Measurements from ENCODE around the gene DZANK1. TPM values are rescaled to one million over a fixed set of nuclear protein-coding genes. Genes with fewer than 3 reads are reported as not detected.

Gene DZANK1
- total and polyA plus RNA-seq, 2 of the 8 experiments (the other 6 are each of a cell fraction or from before 2014, with no cell fraction given), result 8.0 to 9.9 TPM

GRCh38 chr20:18477821-18478220 is 11.0 kb upstream of the DZANK1 start:
- Histone ChIP-seq H4K8ac (ENCODE audit: extremely low read depth, insufficient read depth, low read length) (no peak overlapping the region), H3K4me2 (ENCODE audit: insufficient read depth in 1 of 2, low read depth in 2 of 2, low read length in 2 of 2) (no peak overlapping the region), H3K9ac (replicated peaks in 1 of 4; ENCODE audit: extremely low read depth in 1 of 4, low read depth in 3 of 4, low read length in 3 of 4) (no peak overlapping the region), H2BK15ac (ENCODE audit: low read length) (no peak overlapping the region), H4K91ac (replicated peaks; ENCODE audit: insufficient read length, low read length) (no peak overlapping the region), H3K56ac (replicated peaks; ENCODE audit: insufficient read length, low read depth, low read length) (no peak overlapping the region), H3K4me3 (ENCODE audit: extremely low read depth in 1 of 4, insufficient read depth in 2 of 4, low read depth in 3 of 4, low read length in 4 of 4) (no peak overlapping the region), H3K36me3 (ENCODE audit: control insufficient read depth in 2 of 4, insufficient read depth in 4 of 4, low read length in 3 of 4) (peaks cover 5 to 48% (median 34%) of the 10 kb centered on the region in 4 experiments), H3K9me3 (ENCODE audit: insufficient read depth in 2 of 2, low read depth in 1 of 2, low read length in 1 of 2) (no peaks in the 10 kb centered on the region), H3K4me1 (replicated peaks in 1 of 4; ENCODE audit: control insufficient read depth in 3 of 4, insufficient read depth in 4 of 4, low read length in 3 of 4) (no peaks in the 10 kb centered on the region), H2AK5ac (ENCODE audit: low read depth, low read length) (no peak overlapping the region), H3K18ac (ENCODE audit: extremely low read depth, low read length) (no peak overlapping the region), H3K23me2 (ENCODE audit: low read depth, low read length) (no peaks in the 10 kb centered on the region), H3K79me1 (ENCODE audit: low read depth, low read length) (no peaks in the 10 kb centered on the region), H2AFZ (ENCODE audit: low read length) (no peak overlapping the region), H2BK5ac (ENCODE audit: low read depth, low read length) (no peak overlapping the region), H2BK12ac (ENCODE audit: low read depth, low read length) (no peak overlapping the region), H3K27ac (ENCODE audit: low read depth, low read length) (no peak overlapping the region), H3K14ac (ENCODE audit: insufficient read length) (no peak overlapping the region), H2BK20ac (ENCODE audit: low read length) (no peak overlapping the region), H4K5ac (ENCODE audit: insufficient read length, low read depth, low read length) (no peak overlapping the region), H2BK120ac (replicated peaks; ENCODE audit: low read depth, low read length) (no peak overlapping the region), H4K20me1 (replicated peaks in 1 of 2; ENCODE audit: control insufficient read depth in 1 of 2, insufficient read depth in 2 of 2, low read length in 2 of 2) (no peaks in the 10 kb centered on the region), H3K23ac (ENCODE audit: insufficient read length) (no peak overlapping the region), H3K4ac (replicated peaks; ENCODE audit: insufficient read length, low read depth, low read length) (no peak overlapping the region), H3K27me3 (replicated peaks in 1 of 4; ENCODE audit: control insufficient read depth in 3 of 4, extremely low read depth in 1 of 4, insufficient read depth in 3 of 4, low read length in 3 of 4) (no peaks in the 10 kb centered on the region), H3K79me2 (ENCODE audit: control insufficient read depth in 1 of 2, insufficient read depth in 2 of 2, low read length in 2 of 2) (no peaks in the 10 kb centered on the region)
- TF ChIP-seq GABPA (IDR thresholded peaks at IDR 0.05; ENCODE audit: borderline replicate concordance, insufficient read depth, low read length) (no peak), KDM1A (IDR thresholded peaks at IDR 0.05; ENCODE audit: borderline replicate concordance, low read length) (no peak), SIRT6 (IDR thresholded peaks at IDR 0.05; ENCODE audit: low read length) (no peak)
- ChIA-PET CTCF (ENCODE audit: partially characterized antibody) (interaction anchor here (0.7 kb wide), 2 partner anchors 16 to 74 kb away, joined by 3 read pairs; no protein-coding TSS in a partner anchor), POLR2A (ENCODE audit: partially characterized antibody) (interaction anchor here (1.0 to 1.7 kb wide), 5 partner anchors 9 to 22 kb away, joined by 3 to 6 read pairs (median 3); partner anchors contain the start of genes DZANK1, POLR3F and RBBP9)
- FAIRE-seq (no peak), DNase-seq (ENCODE audit: low read depth in 1 of 2, low spot score in 2 of 2) (no peak)
- 89% methylated on average over 1 of the region's 1 CpG; no CpG with 5 or more reads in 1 of the 2 experiments for WGBS, 2 experiments (ENCODE audit: extremely low coverage in 1 of 2, insufficient coverage in 1 of 2, insufficient read length in 1 of 2, insufficient replicate concordance in 2 of 2, low coverage in 1 of 2, low lambda C conversion rate in 2 of 2, missing lambda C conversion rate in 1 of 2)
